Measurements from ENCODE around the gene BCLAF1. TPM values are rescaled to one million over a fixed set of nuclear protein-coding genes. Genes with fewer than 3 reads are reported as not detected.
A peak's percentile ranks its signal among the peaks of the same experiment; 100 is the strongest.

The BCLAF1 gene
- total and polyA plus RNA-seq, 9 of the 15 experiments (the other 6 are each of a cell fraction or from before 2014, with no cell fraction given), result 65.4 to 286 (median 165) TPM

DNA sequence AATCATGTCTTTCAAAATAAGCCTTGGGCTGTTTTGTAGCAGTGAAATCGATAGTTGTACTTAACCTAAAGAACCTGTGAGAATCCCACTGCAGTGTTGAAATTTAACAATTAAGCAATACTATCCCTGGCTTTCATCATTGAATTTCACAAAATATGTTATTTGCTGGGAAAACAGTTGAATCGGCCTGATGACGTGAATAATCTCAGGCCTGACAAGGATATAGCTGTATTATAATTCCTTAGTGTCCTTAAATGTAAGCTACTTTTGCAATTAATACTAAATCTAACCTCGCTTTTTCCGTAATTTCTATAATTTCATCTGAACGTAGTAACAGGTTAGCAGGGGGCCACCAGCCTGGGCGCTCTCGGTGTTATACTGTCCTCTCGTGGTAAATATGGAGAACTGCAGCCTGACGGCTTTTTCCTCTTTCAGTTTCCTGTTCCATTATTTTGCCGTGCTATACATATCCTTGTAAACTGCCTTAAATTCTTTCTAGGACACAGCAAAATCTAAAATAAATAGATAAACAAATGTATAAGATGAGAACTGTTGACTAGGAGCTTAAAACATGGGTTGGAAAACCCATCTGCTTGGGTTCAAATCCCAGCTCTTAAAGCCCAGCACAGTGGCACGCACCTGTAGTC, 63.5 kb downstream of the BCLAF1 start:
- Histone ChIP-seq H4K20me1 (replicated peaks; ENCODE audit: control insufficient read depth, insufficient read depth, low read length) (no peaks in the 10 kb centered on the region), H3K4me3 (no peak overlapping the region), H3K9ac (ENCODE audit: insufficient read depth in 1 of 2, low read depth in 2 of 2, low read length in 2 of 2) (peak overlapping the region in 1 of 2 experiments; percentile 20; a peak in 1 of 4 replicates), H3K36me3 (ENCODE audit: control insufficient read depth, insufficient read depth, low read length) (peaks cover 11% of the 10 kb centered on the region; the same call in 2 of the 3 replicates), H3K4me2 (ENCODE audit: insufficient read depth, low read length) (peak overlapping the region; percentile 64), H3K27ac (ENCODE audit: extremely low read depth, low read depth, low read length) (no peak overlapping the region), H3K27me3 (ENCODE audit: control insufficient read depth in 2 of 2, insufficient read depth in 2 of 2, low read length in 2 of 2) (no peaks in the 10 kb centered on the region), H3K79me2 (ENCODE audit: control insufficient read depth, insufficient read depth, low read length) (no peaks in the 10 kb centered on the region), H3K4me1 (replicated peaks in 1 of 2; ENCODE audit: control insufficient read depth in 2 of 2, insufficient read depth in 2 of 2, low read length in 2 of 2) (peaks cover 5 to 20% of the 10 kb centered on the region in 2 experiments; a peak in 4 of 5 replicates), H2AFZ (ENCODE audit: low read depth, low read length) (peak overlapping the region; percentile 63), H3K9me3 (replicated peaks; ENCODE audit: control insufficient read depth, insufficient read depth, low read depth, low read length) (0 out of 2 replicates have a peak, but pooled peaks cover 3% of the 10 kb centered on the region), H3K9me1 (ENCODE audit: control insufficient read depth, insufficient read depth, low read length) (no peaks in the 10 kb centered on the region)
- ATAC-seq, result peak; percentile 85
- in situ Hi-C loops (cut with MboI), result loop anchor here (10.0 kb wide), 2 partner anchors 691 to 771 kb away; no protein-coding TSS in a partner anchor
- peak; percentile 73 for FAIRE-seq
- WGBS (ENCODE audit: insufficient coverage, low coverage, missing lambda C conversion rate), result 5% methylated on average over 12 of the region's 12 CpGs
- ChIA-PET POLR2A (interaction anchor here (0.6 to 2.3 kb wide), 8 partner anchors 8 to 727 kb away, joined by 3 to 19 read pairs (median 6); partner anchors contain the start of genes BCLAF1 and MTFR2), CTCF (ENCODE audit: low intra/inter-chr PET ratio) (interaction anchor here (0.9 to 3.0 kb wide), 5 partner anchors 550 to 774 kb away, joined by 3 to 19 read pairs (median 6); no protein-coding TSS in a partner anchor)
- no TSS peak for BruUV-seq (replicated peaks)
- peak; percentile 75 to 83 (median 80) for DNase-seq (ENCODE audit: extremely low read depth in 1 of 4, low spot score in 3 of 4)
- intact Hi-C loops (cut with micrococcal nuclease), result loop anchor here (1.0 to 10.0 kb wide), 8 partner anchors 24 to 774 kb away; no protein-coding TSS in a partner anchor
- TF ChIP-seq ZNF324 (CRISPR knock-in tag; IDR thresholded peaks at IDR 0.05), result no peak
- TF ChIP-seq, protein P1, sequence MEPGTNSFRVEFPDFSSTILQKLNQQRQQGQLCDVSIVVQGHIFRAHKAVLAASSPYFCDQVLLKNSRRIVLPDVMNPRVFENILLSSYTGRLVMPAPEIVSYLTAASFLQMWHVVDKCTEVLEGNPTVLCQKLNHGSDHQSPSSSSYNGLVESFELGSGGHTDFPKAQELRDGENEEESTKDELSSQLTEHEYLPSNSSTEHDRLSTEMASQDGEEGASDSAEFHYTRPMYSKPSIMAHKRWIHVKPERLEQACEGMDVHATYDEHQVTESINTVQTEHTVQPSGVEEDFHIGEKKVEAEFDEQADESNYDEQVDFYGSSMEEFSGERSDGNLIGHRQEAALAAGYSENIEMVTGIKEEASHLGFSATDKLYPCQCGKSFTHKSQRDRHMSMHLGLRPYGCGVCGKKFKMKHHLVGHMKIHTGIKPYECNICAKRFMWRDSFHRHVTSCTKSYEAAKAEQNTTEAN (CRISPR knock-in tag; IDR thresholded peaks at IDR 0.05), result no peak
- TF ChIP-seq, protein P2, sequence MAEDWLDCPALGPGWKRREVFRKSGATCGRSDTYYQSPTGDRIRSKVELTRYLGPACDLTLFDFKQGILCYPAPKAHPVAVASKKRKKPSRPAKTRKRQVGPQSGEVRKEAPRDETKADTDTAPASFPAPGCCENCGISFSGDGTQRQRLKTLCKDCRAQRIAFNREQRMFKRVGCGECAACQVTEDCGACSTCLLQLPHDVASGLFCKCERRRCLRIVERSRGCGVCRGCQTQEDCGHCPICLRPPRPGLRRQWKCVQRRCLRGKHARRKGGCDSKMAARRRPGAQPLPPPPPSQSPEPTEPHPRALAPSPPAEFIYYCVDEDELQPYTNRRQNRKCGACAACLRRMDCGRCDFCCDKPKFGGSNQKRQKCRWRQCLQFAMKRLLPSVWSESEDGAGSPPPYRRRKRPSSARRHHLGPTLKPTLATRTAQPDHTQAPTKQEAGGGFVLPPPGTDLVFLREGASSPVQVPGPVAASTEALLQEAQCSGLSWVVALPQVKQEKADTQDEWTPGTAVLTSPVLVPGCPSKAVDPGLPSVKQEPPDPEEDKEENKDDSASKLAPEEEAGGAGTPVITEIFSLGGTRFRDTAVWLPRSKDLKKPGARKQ (CRISPR knock-in tag; IDR thresholded peaks at IDR 0.05), result no peak
- no peak for TF ChIP-seq NFE2L1 (tag; IDR thresholded peaks at IDR 0.05; ENCODE audit: borderline replicate concordance, low read depth)
- TF ChIP-seq BACH1 (tag; IDR thresholded peaks at IDR 0.05), result no peak
- no peak for TF ChIP-seq TAF15 (IDR thresholded peaks at IDR 0.05; ENCODE audit: low read depth, low read length)
- TF ChIP-seq NUFIP1 (IDR thresholded peaks at IDR 0.05; ENCODE audit: partially characterized antibody), result no peak
- TF ChIP-seq, protein P3, sequence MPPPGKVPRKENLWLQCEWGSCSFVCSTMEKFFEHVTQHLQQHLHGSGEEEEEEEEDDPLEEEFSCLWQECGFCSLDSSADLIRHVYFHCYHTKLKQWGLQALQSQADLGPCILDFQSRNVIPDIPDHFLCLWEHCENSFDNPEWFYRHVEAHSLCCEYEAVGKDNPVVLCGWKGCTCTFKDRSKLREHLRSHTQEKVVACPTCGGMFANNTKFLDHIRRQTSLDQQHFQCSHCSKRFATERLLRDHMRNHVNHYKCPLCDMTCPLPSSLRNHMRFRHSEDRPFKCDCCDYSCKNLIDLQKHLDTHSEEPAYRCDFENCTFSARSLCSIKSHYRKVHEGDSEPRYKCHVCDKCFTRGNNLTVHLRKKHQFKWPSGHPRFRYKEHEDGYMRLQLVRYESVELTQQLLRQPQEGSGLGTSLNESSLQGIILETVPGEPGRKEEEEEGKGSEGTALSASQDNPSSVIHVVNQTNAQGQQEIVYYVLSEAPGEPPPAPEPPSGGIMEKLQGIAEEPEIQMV (tag; conservative IDR thresholded peaks at IDR 0.05; ENCODE audit: low read depth), result no peak
- 0 out of 2 replicates have a peak, but pooled peaks have one; percentile 21 for TF ChIP-seq ZKSCAN8 (CRISPR knock-in tag; IDR thresholded peaks at IDR 0.05)
- TF ChIP-seq, protein P4, sequence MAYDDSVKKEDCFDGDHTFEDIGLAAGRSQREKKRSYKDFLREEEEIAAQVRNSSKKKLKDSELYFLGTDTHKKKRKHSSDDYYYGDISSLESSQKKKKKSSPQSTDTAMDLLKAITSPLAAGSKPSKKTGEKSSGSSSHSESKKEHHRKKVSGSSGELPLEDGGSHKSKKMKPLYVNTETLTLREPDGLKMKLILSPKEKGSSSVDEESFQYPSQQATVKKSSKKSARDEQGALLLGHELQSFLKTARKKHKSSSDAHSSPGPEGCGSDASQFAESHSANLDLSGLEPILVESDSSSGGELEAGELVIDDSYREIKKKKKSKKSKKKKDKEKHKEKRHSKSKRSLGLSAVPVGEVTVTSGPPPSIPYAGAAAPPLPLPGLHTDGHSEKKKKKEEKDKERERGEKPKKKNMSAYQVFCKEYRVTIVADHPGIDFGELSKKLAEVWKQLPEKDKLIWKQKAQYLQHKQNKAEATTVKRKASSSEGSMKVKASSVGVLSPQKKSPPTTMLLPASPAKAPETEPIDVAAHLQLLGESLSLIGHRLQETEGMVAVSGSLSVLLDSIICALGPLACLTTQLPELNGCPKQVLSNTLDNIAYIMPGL (CRISPR knock-in tag; IDR thresholded peaks at IDR 0.05), result no peak
- TF ChIP-seq FOXK2 (conservative IDR thresholded peaks at IDR 0.05 in 1 of 2, IDR thresholded peaks at IDR 0.05 in 1 of 2; ENCODE audit: low read depth in 2 of 2), result no peak
- no peak for TF ChIP-seq PTTG1 (tag; IDR thresholded peaks at IDR 0.05; ENCODE audit: low read depth)
- no peak for TF ChIP-seq FOXM1 (IDR thresholded peaks at IDR 0.05; ENCODE audit: low read depth)
- TF ChIP-seq FOXM1 (CRISPR knock-in tag; IDR thresholded peaks at IDR 0.05; ENCODE audit: low read depth), result 0 out of 2 replicates have a peak, but pooled peaks have one; percentile 26
